Neural cell (in vitro differentiated cells): ENCODE results near the gene S1PR3. TPM values are rescaled to one million over a fixed set of nuclear protein-coding genes. Genes with fewer than 3 reads are reported as not detected.

Source experiments
- H2AFZ ChIP-seq: fragments of 200-600, 300-800 bp; sonication (generic), shearing (Covaris generic); 2 replicates; pipeline ENCODE4 v1.6.0; 2014; ENCODE audit warnings: low read depth, mild to moderate bottlenecking, antibody characterized with exemption, low read length, moderate library complexity
- H3F3A ChIP-seq: fragments of 200-600 bp; shearing (Covaris generic); 2 replicates; pipeline ENCODE4 v1.6.1; 2016; ENCODE audit warnings: mild to moderate bottlenecking, moderate library complexity, mixed read lengths, antibody characterized with exemption, low read length; ENCODE audit not compliant: insufficient read depth, poor library complexity, severe bottlenecking
- H3K27ac ChIP-seq: fragments of 200-600, 300-800 bp; sonication (generic), shearing (Covaris generic); 2 replicates; pipeline ENCODE4 v1.5.1; 2014; ENCODE audit warnings: mild to moderate bottlenecking, low read length, moderate library complexity
- H3K27me3 ChIP-seq: fragments of 300-800, 200-600 bp; sonication (generic), shearing (Covaris generic); 2 replicates; pipeline ENCODE4 v1.6.0; 2014; ENCODE audit warnings: mild to moderate bottlenecking, low read depth, low read length, moderate library complexity; ENCODE audit not compliant: insufficient read depth
- H3K36me3 ChIP-seq: fragments of 300-800, 200-600 bp; sonication (generic), shearing (Covaris generic); 2 replicates; pipeline ENCODE4 v1.5.1; 2014; ENCODE audit warnings: mild to moderate bottlenecking, antibody characterized with exemption, low read length, moderate library complexity; ENCODE audit not compliant: insufficient read depth
- H3K4me2 ChIP-seq: fragments of 300-800, 200-600 bp; sonication (generic), shearing (Covaris generic); 2 replicates; pipeline ENCODE4 v1.6.0; 2014; ENCODE audit warnings: mild to moderate bottlenecking, low read length
- H3K4me3 ChIP-seq: fragments of 300-800, 200-600 bp; sonication (generic), shearing (Covaris generic); 2 replicates; pipeline ENCODE4 v1.5.1; 2014; ENCODE audit warnings: mild to moderate bottlenecking, low read length, moderate library complexity
- H3K79me2 ChIP-seq: fragments of 200-600 bp; shearing (Covaris generic); replicated peaks from 2 replicates; pipeline ENCODE4 v1.6.0; 2014; ENCODE audit warnings: mild to moderate bottlenecking, low read length, moderate library complexity; ENCODE audit not compliant: insufficient read depth
- H3K9ac ChIP-seq: fragments of 300-800, 200-600 bp; sonication (generic), shearing (Covaris generic); 2 replicates; pipeline ENCODE4 v1.6.1; 2016; ENCODE audit warnings: mild to moderate bottlenecking, low read length, mixed read lengths
- H3K9me2 ChIP-seq: fragments of 200-600 bp; shearing (Covaris generic); 2 replicates; pipeline ENCODE4 v1.6.1; 2016; ENCODE audit warnings: mild to moderate bottlenecking, low read length, mixed read lengths; ENCODE audit not compliant: insufficient read depth
- H3K9me3 ChIP-seq: fragments of 200-600, 300-800 bp; sonication (generic), shearing (Covaris generic); 2 replicates; pipeline ENCODE4 v1.6.1; 2016; ENCODE audit warnings: mild to moderate bottlenecking, mixed run types, low read length, moderate library complexity, mixed read lengths
- H4K20me1 ChIP-seq: fragments of 200-600 bp; shearing (Covaris generic); 2 replicates; pipeline ENCODE4 v1.6.1; 2016; ENCODE audit warnings: mild to moderate bottlenecking, mixed run types; ENCODE audit not compliant: insufficient read depth
- EP300 ChIP-seq: fragments of 450-650 bp; conservative IDR thresholded peaks from 2 replicates; pipeline ENCODE4 v1.6.1; 2014; ENCODE audit warnings: antibody characterized with exemption, mild to moderate bottlenecking, moderate library complexity; ENCODE audit not compliant: poor library complexity, severe bottlenecking
- EZH2 ChIP-seq: fragments of 200-600, 300-800 bp; shearing (Covaris generic), sonication (generic); IDR thresholded peaks from 2 replicates; pipeline ENCODE4 v1.6.1; 2014; ENCODE audit warnings: antibody characterized with exemption, low read length, borderline replicate concordance, mild to moderate bottlenecking; ENCODE audit not compliant: insufficient read depth, poor library complexity, severe bottlenecking
- MXI1 ChIP-seq: fragments of 450-650 bp; conservative IDR thresholded peaks from 2 replicates; pipeline ENCODE4 v1.6.1; 2014; ENCODE audit warnings: antibody characterized with exemption, mild to moderate bottlenecking; ENCODE audit not compliant: poor library complexity, severe bottlenecking
- POLR2AphosphoS5 ChIP-seq: IDR thresholded peaks from 2 replicates; pipeline ENCODE4 v1.6.1; 2012
- RAD21 ChIP-seq: fragments of 450-650 bp; conservative IDR thresholded peaks from 2 replicates; pipeline ENCODE4 v1.6.1; 2014; ENCODE audit warnings: antibody characterized with exemption, mild to moderate bottlenecking, moderate library complexity
- SMC3 ChIP-seq: fragments of 450-650 bp; conservative IDR thresholded peaks from 2 replicates; pipeline ENCODE4 v1.6.1; 2014; ENCODE audit warnings: antibody characterized with exemption, mild to moderate bottlenecking, moderate library complexity; ENCODE audit not compliant: poor library complexity
- TAF1 ChIP-seq: IDR thresholded peaks from 2 replicates; pipeline ENCODE4 v1.6.1; 2012; ENCODE audit warnings: low read depth
- polyA plus RNA-seq: library from polyadenylated mRNA; depleted of rRNA; stranded (reverse); fragments of >200 nt; gene quantifications from 2 replicates; pipeline ENCODE4 v1.2.3, GENCODE V29; 2014
- TF ChIP-seq, protein P1 (sequence below): fragments of 450-650 bp; IDR thresholded peaks from 2 replicates; pipeline ENCODE4 v1.5.1; 2014; ENCODE audit warnings: antibody characterized with exemption, mild to moderate bottlenecking, moderate library complexity; ENCODE audit not compliant: poor library complexity, severe bottlenecking
- TF ChIP-seq, protein P2 (sequence below): IDR thresholded peaks from 2 replicates; pipeline ENCODE4 v1.6.1; 2012; ENCODE audit warnings: borderline replicate concordance

Gene S1PR3
- polyA plus RNA-seq, 1 donor from 2014 or later, result 0.12 TPM

DNA sequence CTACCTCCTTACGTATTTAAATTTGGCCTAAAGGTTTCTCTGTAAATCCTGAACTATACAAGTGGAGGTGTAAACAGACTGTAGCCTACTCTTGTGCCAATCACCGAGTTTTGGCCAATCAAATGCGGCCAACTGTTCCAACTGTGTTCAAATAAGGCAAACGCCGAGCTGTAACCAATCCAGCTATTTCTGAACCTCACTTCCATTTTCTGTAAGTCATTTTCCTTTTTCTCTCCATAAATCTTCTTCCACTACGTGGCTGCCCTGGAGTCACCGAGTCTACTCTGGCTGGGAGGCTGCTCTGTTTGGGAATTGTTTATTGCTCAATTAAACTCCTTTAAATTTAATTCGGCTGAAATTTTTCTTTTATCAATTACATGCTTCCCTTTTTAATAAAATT, 58.4 kb downstream of the S1PR3 start:
- H3K9me2 ChIP-seq, result no peaks in the 10 kb centered on the region
- no peak overlapping the region for H3K4me2 ChIP-seq
- H3K9me3 ChIP-seq, result no peaks in the 10 kb centered on the region
- peaks cover 6% of the 10 kb centered on the region for H3K36me3 ChIP-seq
- TF ChIP-seq MXI1 (no peak), RAD21 (no peak), POLR2AphosphoS5 (no peak), SMC3 (no peak), TAF1 (no peak), EP300 (no peak), EZH2 (no peak)
- TF ChIP-seq, protein P1, sequence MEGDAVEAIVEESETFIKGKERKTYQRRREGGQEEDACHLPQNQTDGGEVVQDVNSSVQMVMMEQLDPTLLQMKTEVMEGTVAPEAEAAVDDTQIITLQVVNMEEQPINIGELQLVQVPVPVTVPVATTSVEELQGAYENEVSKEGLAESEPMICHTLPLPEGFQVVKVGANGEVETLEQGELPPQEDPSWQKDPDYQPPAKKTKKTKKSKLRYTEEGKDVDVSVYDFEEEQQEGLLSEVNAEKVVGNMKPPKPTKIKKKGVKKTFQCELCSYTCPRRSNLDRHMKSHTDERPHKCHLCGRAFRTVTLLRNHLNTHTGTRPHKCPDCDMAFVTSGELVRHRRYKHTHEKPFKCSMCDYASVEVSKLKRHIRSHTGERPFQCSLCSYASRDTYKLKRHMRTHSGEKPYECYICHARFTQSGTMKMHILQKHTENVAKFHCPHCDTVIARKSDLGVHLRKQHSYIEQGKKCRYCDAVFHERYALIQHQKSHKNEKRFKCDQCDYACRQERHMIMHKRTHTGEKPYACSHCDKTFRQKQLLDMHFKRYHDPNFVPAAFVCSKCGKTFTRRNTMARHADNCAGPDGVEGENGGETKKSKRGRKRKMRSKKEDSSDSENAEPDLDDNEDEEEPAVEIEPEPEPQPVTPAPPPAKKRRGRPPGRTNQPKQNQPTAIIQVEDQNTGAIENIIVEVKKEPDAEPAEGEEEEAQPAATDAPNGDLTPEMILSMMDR, result no peak
- TF ChIP-seq, protein P2, sequence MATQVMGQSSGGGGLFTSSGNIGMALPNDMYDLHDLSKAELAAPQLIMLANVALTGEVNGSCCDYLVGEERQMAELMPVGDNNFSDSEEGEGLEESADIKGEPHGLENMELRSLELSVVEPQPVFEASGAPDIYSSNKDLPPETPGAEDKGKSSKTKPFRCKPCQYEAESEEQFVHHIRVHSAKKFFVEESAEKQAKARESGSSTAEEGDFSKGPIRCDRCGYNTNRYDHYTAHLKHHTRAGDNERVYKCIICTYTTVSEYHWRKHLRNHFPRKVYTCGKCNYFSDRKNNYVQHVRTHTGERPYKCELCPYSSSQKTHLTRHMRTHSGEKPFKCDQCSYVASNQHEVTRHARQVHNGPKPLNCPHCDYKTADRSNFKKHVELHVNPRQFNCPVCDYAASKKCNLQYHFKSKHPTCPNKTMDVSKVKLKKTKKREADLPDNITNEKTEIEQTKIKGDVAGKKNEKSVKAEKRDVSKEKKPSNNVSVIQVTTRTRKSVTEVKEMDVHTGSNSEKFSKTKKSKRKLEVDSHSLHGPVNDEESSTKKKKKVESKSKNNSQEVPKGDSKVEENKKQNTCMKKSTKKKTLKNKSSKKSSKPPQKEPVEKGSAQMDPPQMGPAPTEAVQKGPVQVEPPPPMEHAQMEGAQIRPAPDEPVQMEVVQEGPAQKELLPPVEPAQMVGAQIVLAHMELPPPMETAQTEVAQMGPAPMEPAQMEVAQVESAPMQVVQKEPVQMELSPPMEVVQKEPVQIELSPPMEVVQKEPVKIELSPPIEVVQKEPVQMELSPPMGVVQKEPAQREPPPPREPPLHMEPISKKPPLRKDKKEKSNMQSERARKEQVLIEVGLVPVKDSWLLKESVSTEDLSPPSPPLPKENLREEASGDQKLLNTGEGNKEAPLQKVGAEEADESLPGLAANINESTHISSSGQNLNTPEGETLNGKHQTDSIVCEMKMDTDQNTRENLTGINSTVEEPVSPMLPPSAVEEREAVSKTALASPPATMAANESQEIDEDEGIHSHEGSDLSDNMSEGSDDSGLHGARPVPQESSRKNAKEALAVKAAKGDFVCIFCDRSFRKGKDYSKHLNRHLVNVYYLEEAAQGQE, result no peak
- H2AFZ ChIP-seq, result no peak overlapping the region
- H3K27ac ChIP-seq, result no peak overlapping the region
- H3K79me2 ChIP-seq, result no peaks in the 10 kb centered on the region
- H3K27me3 ChIP-seq, result no peaks in the 10 kb centered on the region
- no peaks in the 10 kb centered on the region for H4K20me1 ChIP-seq
- no peak overlapping the region for H3K9ac ChIP-seq
- H3F3A ChIP-seq, result no peaks in the 10 kb centered on the region
- no peak overlapping the region for H3K4me3 ChIP-seq

DNA sequence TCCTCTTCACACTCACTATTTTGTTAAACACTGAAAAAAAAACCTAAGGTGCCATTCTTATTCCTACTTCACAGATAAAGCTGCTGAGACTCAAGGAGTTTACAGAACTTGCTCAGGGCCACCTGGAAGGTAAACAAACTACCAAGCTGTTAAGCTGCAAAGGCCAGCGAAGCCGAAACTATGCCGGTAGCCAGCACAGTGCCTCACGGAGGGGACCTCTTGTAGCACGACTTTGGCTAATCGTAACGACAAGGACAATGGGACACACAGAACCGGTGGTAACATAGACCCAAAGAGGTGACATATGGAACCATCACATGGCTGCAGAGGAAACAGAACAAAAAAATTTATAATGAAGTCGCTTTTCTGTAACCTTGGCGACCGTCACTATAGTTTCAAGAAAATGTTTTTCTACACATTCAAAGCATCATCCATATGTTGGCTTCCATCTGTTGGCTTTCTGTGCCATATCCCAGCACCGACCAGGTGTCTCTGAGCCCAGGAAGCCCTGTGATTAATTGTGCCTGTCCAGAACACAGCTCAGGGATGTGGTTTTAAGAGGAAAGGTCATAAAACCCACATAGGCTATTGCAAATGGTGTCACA, 60.3 kb downstream of the S1PR3 start:
- TF ChIP-seq POLR2AphosphoS5, result no peak
- TF ChIP-seq TAF1, result no peak
- TF ChIP-seq RAD21, result no peak
- no peak for TF ChIP-seq MXI1
- TF ChIP-seq, protein P2, result no peak
- TF ChIP-seq EP300, result no peak
- no peak for TF ChIP-seq EZH2
- no peak for TF ChIP-seq SMC3
- TF ChIP-seq, protein P1, result no peak
- no peak overlapping the region for H3K9ac ChIP-seq

More for the DNA sequence above, 60.3 kb downstream of the S1PR3 start:
- Histone ChIP-seq H3K27me3 (no peaks in the 10 kb centered on the region), H4K20me1 (no peaks in the 10 kb centered on the region), H3K79me2 (no peaks in the 10 kb centered on the region), H3K27ac (no peak overlapping the region), H3K4me2 (no peak overlapping the region), H3K4me3 (no peak overlapping the region), H3K9me3 (no peaks in the 10 kb centered on the region), H3F3A (no peaks in the 10 kb centered on the region), H2AFZ (no peak overlapping the region), H3K9me2 (no peaks in the 10 kb centered on the region), H3K36me3 (peaks cover 5% of the 10 kb centered on the region)
